HG03575 (cell line): ENCODE measurements around the gene EBF3.

Experiments used
- ATAC-seq: cut with Tn5 transposase; IDR thresholded peaks from one replicate; pipeline ENCODE4 v1.9.1; 2021; ENCODE audit not compliant: unreplicated experiment, insufficient number of reproducible peaks, low FRiP score; ENCODE audit errors: extremely low read depth

The EBF3 gene

GRCh38 chr10:129796710-129797420 lies 167.2 kb downstream of the EBF3 start:
- ATAC-seq, result no peak

- no peak for ATAC-seq
Measured at GRCh38 chr10:129793996-129794395, 170.1 kb downstream of the EBF3 start.

- no peak for ATAC-seq
Measured at GRCh38 chr10:129793479-129793878, 170.6 kb downstream of the EBF3 start.

GRCh38 chr10:129792864-129793263 lies 171.2 kb downstream of the EBF3 start:
- ATAC-seq, result no peak

GRCh38 chr10:129792141-129792540 lies 171.9 kb downstream of the EBF3 start:
- ATAC-seq, result no peak

- ATAC-seq, result no peak
Measured at GRCh38 chr10:129790715-129791446, 173.2 kb downstream of the EBF3 start.

GRCh38 chr10:129788215-129788614 lies 175.9 kb downstream of the EBF3 start:
- no peak for ATAC-seq

- ATAC-seq, result no peak
Measured at GRCh38 chr10:129787557-129787956, 176.5 kb downstream of the EBF3 start.

GRCh38 chr10:129786216-129786615 lies 177.9 kb downstream of the EBF3 start:
- no peak for ATAC-seq

GRCh38 chr10:129785536-129785981 lies 178.5 kb downstream of the EBF3 start:
- ATAC-seq, result no peak
